ENCODE data around the gene MRPL24. TPM values are rescaled to one million over a fixed set of nuclear protein-coding genes. Genes with fewer than 3 reads are reported as not detected.
A peak's percentile ranks its signal among the peaks of the same experiment; 100 is the strongest.

MRPL24 gene
- total and polyA plus RNA-seq, 9 of the 15 experiments (the other 6 are each of a cell fraction or from before 2014, with no cell fraction given): 74.3 to 267 (median 113) TPM

DNA sequence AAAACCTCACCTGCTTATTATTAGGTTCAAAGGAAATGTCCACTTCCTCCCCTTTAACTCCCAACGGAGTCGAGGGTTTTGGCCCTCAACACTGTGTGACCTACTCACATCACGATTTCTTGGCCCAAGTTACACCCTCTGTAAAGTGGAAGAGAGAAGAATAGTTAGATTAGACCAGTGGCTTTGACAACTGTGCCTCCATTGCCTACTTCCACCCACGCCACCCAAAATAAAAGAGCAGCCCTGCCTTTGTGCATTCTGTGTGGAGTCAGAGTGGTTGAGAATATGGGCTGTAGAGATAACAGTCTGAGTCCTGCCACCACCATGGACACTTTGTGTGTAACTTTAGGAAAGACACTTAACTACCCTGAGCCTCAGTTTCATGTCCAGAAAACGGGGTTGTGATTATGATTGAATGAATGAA lies 14.7 kb upstream of the MRPL24 start (continued):
- TF ChIP-seq PHB (CRISPR knock-in tag; IDR thresholded peaks at IDR 0.05) (0 out of 2 replicates have a peak, but pooled peaks have one; percentile 71), ZNF764 (CRISPR knock-in tag; IDR thresholded peaks at IDR 0.05; ENCODE audit: low read depth) (no peak), MEF2D (tag; conservative IDR thresholded peaks at IDR 0.05; ENCODE audit: low read depth) (no peak; the same call in none of the 2 replicates), SMAD2 (IDR thresholded peaks at IDR 0.05; ENCODE audit: low read depth, low read length) (no peak), ETV6 (IDR thresholded peaks at IDR 0.05; ENCODE audit: borderline replicate concordance in 1 of 2, low read depth in 2 of 2, low read length in 1 of 2) (no peak), ETV6 (CRISPR knock-in tag; IDR thresholded peaks at IDR 0.05; ENCODE audit: borderline replicate concordance) (no peak), RUNX1 (IDR thresholded peaks at IDR 0.05; ENCODE audit: low read depth) (no peak), EP300 (IDR thresholded peaks at IDR 0.05; ENCODE audit: low read length) (peak; percentile 43; the same call in 1 of the 2 replicates), FOXM1 (IDR thresholded peaks at IDR 0.05; ENCODE audit: low read depth) (no peak), FOXM1 (CRISPR knock-in tag; IDR thresholded peaks at IDR 0.05; ENCODE audit: low read depth) (no peak), MAFF (IDR thresholded peaks at IDR 0.05; ENCODE audit: low read length) (no peak), HEY1 (CRISPR knock-in tag; IDR thresholded peaks at IDR 0.05; ENCODE audit: borderline replicate concordance) (no peak)
- TF ChIP-seq, protein P1, sequence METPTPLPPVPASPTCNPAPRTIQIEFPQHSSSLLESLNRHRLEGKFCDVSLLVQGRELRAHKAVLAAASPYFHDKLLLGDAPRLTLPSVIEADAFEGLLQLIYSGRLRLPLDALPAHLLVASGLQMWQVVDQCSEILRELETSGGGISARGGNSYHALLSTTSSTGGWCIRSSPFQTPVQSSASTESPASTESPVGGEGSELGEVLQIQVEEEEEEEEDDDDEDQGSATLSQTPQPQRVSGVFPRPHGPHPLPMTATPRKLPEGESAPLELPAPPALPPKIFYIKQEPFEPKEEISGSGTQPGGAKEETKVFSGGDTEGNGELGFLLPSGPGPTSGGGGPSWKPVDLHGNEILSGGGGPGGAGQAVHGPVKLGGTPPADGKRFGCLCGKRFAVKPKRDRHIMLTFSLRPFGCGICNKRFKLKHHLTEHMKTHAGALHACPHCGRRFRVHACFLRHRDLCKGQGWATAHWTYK (CRISPR knock-in tag; IDR thresholded peaks at IDR 0.05): peak; percentile 96
- TF ChIP-seq, protein P2, sequence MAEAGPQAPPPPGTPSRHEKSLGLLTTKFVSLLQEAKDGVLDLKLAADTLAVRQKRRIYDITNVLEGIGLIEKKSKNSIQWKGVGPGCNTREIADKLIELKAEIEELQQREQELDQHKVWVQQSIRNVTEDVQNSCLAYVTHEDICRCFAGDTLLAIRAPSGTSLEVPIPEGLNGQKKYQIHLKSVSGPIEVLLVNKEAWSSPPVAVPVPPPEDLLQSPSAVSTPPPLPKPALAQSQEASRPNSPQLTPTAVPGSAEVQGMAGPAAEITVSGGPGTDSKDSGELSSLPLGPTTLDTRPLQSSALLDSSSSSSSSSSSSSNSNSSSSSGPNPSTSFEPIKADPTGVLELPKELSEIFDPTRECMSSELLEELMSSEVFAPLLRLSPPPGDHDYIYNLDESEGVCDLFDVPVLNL (CRISPR knock-in tag; IDR thresholded peaks at IDR 0.05; ENCODE audit: low read depth): no peak
